COR-L47 (cell line): ENCODE data around the gene TSGA10.
"Not testable (repeated sequence)": the region's sequence is repeated elsewhere in the genome, so short reads cannot be mapped to it uniquely, and the experiment has no call there.

ENCODE experiments used
- DNase-seq: peaks from one replicate; lab custom pipeline; 2025; lab: John Stamatoyannopoulos, UW

TSGA10 gene

DNA sequence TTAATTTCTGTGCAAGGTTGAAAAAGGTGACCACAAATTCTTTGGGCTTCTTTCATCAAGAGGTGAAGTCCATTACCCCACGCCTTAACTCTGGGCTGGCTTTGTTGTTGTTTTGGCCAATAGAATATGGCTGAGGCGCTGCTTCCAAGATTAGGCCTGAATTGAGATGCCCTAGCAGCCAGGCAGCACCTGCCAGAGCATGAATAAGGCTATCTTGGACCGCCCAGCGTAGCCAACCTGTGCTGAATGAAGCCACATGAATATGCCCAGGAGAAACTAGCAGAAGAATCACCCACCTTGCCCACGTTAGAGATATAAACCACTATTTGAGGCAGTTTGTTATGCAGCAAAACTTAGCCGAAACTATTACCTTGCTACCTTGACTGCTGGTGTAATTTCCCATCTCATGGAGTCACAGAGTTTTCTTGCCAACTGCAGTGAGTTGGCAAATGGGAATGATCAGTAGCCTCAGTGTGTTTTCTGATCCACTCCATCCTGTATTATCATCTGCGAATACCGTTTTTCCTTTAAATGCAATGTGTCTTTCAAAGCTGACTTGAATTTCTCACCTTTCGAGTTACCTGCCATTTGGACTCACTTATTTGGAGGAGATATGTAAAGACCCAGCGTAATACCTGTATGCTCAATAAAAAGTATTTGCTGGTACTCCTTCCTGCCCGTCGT, 679 bp downstream of the TSGA10 start:
- no peak for DNase-seq

GRCh38 chr2:99152199-99152895, 2.4 kb downstream of the TSGA10 start:
- no peak for DNase-seq

DNA sequence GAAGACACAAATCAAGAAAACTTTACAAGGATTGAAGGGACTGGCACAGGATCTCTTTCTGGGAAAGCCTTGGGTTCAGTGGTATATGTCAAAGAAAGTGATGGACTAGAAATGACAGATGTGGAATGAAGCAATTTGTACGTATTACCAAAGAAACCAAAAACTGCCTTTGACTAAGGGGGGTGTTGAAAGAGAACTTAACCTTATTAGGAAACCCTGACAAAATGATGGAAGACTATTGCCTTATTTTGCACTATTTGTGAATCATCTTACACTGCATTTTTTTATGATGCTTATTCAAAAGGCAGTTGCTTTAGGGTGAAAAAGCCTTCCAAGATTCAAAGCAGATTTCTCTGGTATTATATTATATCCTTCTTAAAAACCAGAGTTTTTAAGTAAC, 4.0 kb downstream of the TSGA10 start:
- no peak for DNase-seq

DNA sequence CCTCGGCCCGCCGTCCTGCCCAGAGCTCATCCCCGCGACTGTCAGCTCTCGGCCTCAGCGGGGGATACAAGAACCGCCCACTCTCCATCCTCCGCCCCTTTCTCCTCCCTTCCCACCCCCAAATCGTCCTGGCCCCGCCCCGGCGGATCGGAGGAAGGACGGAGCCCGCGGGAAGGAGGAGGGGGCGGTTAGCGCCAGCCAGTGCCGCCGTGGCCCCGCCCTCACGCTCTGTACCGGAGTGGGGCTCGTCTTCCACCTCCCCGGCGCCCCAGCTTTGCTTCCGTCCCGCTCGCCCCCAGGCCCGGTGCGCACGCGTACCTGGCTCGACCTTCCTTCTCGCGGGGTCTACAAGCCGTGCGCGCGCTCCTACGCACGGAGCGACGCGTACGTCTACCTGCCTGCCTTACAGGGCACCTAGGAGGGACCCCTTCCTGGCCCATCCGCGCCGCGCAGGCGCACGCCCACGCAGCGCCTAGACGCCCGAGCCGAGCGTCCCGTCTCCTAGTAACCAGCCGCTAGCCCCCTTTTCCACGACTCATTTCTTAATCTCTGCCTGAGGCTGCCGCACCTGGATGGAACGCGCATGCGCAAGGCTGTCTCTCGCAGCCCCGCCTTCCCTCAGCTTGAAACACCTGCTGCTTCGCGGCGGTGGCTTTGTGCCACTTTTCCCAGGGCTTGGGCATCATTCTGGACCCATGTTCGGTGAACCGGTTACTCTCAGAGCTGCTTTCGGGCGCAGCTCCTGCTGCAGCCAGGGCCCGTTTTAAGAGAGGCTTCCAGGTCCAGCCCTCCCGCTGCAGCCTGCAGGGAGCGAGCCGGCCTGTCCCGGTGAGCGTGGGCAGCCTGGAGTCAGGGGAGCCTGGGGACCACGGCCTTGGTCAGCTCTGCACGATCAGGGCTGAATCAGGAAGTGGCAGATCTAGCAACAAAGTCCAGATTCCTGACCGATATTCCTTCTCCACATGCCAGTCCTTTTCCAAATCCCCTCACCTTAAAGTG, 13.3 kb downstream of the TSGA10 start, which contains the start of gene C2orf15:
C2orf15 (plus strand) TSS at position 598 of the 999 bp plus-strand sequence. CDS start 8,852 bp downstream, outside the sequence.
- peak; percentile 97 for DNase-seq

GRCh38 chr2:99140860-99141109, 14.0 kb downstream of the TSGA10 start:
- DNase-seq, result peak; percentile 44

DNA sequence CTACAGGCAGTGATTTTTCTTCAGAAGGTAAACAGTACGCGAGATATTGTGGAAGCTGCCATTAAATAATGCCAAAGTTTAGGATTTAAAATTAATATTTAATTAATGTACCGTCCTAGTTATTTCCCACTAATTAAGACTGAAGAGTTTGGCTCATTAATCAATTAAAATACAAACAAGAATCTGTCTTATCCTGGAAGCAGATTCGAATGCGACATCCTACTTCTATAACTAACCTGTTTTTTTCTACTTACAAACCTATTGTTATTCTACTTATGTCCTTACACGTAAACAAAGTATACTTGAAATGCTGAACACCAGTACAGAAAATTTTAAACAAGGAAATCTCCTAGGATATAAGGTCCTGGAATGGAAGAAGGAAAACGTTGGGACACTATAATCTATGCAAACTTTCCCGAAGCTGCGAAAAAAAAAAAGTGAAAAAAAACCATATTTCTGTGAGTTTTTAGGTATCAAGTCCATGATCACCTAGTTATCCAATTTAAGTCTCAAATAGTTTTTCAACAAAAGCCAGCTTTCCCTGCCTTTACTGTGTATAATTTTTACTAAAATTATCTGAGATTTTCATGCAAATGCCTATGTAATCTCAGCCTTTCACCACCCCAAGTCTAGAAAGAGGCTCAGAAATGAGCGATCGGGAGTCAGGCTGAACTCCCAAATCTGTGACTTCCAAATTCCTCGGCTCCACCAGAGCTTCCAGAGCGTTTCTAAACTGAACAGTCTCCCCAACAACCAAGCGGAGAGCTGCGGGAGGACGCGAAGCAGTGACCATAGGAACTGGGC, 14.5 kb downstream of the TSGA10 start:
- no peak for DNase-seq

DNA sequence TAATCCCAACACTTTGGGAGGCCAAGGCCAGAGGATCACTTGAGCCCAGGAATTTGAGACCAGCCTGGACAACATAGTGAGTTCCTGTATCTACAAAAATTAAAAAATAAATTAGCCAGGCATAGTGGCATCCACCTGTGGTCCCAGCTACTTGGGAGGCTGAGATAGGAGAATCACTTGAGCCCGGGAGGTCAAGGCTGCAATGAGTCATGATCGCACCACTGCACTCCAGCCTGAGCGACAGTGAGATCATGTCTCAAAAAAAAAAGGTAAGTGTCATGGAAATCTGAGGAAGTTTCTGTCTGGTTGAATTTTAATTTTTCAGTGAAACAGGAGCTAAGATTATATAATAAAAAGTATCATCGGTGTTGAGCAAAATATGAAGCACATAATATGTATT, 15.7 kb downstream of the TSGA10 start:
- no peak for DNase-seq

- DNase-seq, result not testable (repeated sequence)
These were observed 19.6 kb downstream of the TSGA10 start for GRCh38 chr2:99135044-99135556.

GRCh38 chr2:99127981-99128380, 26.8 kb downstream of the TSGA10 start:
- no peak for DNase-seq

DNA sequence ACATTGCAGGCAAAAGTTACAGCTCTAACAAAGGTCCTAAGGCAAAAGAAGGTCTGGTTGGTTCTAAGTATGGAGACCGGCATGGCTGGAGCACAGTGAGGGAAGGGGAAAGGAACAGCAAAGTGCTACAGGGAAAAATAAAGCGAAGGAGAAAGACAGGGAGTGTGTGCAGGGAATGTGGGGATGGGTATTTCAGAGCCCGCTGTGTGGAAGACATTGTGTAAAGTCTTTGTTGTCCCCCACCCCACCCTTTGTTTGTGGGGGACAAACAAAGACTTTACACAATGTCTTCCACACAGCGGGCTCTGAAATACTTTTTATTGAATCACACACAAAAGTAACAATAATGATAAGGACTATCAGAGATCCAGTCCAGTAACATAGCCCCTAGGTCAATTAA, 42.1 kb downstream of the TSGA10 start:
- no peak for DNase-seq

DNA sequence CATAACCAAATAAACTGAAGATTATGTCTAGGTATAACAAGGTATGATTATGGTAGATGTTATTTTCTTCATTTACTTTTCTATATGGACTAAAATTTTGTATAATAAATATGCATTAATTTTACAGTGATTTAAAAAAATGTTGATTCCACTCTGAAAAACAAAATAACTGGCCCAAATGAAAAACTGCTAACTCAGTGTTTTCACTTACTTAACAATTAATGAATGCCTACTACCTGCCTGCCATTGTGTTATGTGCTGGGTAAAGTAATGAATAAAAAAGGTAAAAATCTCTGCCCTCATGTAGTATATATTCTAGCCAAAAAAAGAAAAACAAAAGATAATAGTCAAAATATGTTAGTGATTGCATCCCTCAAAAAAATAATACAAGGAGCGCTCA, 42.8 kb downstream of the TSGA10 start:
- DNase-seq, result no peak

DNA sequence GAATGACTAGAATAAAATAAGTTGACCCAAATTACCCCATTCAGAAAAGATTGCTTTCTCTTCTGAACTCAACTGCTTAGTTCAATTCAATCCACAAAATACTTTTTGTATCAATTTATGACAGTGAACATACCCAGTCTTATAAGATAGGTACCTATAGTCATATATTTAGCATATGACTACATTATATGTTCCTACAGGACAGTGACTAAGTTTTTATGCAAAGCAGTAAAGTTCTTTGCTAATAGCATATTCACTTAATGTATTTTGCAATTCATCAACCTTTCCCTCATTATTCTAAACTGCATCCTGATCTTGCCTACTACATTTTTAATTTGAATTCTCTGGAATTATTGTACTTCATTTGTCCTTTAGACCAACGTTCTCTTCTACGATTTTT, 43.5 kb downstream of the TSGA10 start:
- DNase-seq, result no peak

DNA sequence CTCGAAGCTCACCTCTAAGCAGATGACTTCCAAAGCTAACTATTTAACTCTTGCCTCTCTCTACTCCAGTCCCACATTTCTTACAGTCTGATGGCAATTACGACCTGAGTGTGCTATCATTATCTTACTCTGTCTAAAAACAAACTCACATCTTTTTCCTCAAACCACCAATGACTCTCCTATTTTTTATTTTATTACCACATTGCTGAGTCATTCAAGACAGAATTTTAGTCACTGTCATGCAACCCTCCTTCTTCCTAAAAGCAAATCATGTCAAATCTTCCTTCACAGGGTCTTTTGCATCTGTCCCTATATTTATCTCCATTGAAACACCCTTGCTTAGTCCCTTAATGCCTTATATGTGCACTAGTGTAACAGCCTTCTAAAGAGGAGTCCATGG, 47.8 kb downstream of the TSGA10 start:
- DNase-seq, result no peak

DNA sequence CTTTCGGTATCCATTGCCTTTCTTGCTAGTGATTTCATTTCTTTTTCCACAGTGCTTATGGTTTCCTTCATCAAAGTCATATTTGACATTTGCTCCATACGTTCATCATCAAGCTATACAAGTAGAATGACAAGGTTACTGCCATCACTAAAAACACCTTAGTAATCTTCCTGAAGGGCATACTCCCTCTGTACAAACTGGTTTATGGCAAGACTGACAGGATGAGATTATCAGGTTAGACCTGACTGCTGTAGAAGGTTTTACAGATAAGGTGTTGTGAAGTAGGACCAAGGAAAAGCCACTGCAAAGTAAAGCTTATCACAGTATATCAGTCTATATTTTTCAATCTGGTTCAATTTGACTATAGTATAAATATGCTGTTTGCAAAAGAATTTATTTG, 50.7 kb downstream of the TSGA10 start:
- no peak for DNase-seq

DNA sequence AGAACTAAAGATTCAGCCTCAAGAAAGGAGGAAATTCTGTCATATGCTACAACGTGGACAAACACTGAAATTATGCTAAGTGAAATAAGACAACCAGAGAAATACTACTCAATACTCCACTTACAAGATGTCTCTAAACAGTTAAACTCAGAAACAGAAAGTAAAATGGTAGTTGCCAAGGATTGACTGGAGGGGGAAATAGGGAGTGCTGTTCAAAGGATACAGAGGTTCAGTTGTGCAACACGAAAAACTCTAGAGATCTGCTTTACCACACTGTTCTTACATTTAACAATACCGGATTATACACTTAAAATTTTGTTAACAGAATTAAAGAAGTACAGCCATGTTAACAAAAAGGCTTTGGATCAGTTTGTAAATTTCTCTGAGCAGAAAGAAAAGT, 53.0 kb downstream of the TSGA10 start:
- DNase-seq, result no peak

DNA sequence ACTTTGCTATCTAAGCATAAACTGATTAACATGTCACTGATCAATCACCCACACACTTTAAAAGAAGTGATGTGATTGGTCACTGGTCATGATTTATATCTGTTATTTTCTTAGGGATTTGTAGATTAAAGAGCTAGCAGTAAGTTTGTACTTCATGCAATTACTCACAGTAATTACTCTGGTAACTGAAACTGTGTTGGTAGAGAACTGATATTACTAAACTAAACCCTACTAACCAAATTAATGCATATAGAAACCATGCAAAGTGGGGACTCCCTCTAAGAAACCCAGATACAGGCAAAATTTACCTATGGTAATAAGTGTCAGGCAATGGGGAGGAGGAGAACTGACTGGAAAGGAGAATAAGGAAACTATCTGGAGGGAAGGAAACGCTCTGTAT, 58.0 kb downstream of the TSGA10 start:
- DNase-seq, result no peak

DNA sequence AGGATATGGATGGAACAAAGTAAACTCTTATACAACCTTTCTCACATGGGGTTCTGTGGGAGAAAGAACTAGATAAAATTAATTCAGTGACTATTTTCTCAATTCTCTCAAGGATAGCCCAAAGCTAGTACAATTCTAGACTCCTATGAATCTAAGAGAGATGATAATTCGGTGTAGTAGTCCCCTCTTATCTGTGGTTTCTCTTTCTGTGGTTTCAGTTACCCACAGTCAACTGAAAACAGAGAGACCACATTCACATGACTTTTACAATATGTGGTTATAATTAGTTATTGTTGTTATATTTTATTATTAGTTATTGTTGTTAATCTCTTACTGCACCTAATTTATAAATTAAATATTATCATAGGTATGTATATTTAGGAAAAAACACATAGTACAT, 66.7 kb downstream of the TSGA10 start:
- no peak for DNase-seq

DNA sequence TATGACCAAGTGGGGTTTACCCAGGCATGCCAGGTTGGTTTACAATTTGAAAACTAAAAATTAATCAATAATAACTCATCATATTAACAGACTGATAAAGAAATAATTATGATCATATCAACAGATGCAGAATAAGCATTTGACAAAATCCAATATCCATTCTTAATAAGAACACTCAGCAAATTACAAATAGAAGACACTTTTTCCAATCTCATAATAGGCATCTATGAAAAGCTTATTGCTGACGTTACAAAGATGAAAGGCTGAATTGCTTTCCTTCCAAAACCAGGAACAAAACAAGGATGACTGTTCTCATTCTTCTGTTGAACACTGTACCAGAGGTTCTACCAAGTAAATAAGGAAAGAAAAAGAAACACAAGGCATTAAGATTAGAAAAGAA, 68.4 kb downstream of the TSGA10 start:
- DNase-seq, result no peak

DNA sequence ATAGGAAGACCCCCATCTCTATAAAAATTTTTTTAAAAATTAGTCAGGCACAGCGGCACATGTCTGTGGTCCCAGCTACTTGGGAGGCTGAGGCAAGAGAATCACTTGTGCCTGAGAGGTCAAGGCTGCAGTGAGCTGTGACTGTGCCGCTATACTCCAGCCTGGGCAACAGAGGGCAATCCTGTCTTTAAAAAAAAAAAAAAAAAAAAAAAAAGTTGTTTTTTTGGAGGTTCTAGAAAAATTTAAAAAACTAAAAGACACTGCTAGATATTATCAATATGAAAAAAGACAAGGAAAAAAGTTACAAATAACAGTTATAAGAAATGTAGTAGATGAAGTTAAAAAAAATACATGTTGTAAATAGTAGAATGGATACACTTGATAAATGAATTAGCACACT, 69.3 kb downstream of the TSGA10 start:
- DNase-seq, result no peak

DNA sequence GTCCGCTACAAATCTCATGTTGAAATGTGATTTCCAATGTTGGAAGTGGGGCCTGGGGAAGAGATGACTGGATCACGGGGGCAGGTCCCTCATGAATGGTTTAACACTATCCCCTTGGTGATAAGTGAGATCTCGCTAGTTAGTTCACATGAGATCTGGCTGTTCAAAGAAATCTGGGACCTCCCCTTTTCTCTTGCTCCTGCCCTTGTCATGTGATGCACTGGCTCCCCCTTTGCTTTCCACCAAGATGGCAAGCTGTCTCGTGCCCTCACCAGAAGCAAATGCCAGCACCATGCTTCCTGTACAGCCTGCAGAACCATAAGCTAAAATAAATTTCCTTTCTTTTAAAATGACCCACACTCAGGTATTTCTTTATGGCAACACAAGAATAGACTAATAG, 70.5 kb downstream of the TSGA10 start:
- DNase-seq, result no peak

DNA sequence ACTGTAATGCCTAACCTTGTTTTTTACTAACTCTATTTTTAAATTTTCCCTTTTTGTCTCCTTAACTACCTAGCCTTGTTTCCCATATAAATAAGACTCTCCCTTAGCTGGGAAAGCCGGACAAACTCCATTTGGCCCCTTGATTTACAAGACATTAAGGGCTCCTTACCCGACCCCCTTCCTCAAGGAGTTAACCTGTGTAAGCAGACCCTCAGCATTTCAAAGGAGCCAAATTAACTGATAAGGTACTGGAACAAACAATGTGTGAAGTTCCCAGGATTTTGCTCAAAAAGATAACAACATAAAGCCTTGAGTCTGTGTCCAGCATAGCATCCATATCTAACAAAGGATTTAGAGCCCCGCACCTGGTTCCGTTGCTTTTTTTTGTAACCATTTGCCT, 72.9 kb downstream of the TSGA10 start:
- no peak for DNase-seq

- DNase-seq, result no peak
These were observed 75.5 kb downstream of the TSGA10 start for GRCh38 chr2:99079226-99079625.
